NCI-H446 (cell line): Measurements from ENCODE around the gene FLOT1.
A peak's percentile ranks its signal among the peaks of the same experiment; 100 is the strongest.
"Not testable (repeated sequence)": the region's sequence is repeated elsewhere in the genome, so short reads cannot be mapped to it uniquely, and the experiment has no call there.

Experiments
- DNase-seq, 2 experiments: peaks; one replicate each; lab custom pipeline; 2025; lab: John Stamatoyannopoulos, UW

Gene FLOT1

GRCh38 chr6:30723159-30723842, 19.2 kb downstream of the FLOT1 start:
- not testable (repeated sequence) for DNase-seq

- peak; percentile 66 to 77 for DNase-seq
These were observed 20.0 kb downstream of the FLOT1 start for GRCh38 chr6:30722280-30723112.

GRCh38 chr6:30722025-30722279, 20.5 kb downstream of the FLOT1 start:
- DNase-seq, result not testable (repeated sequence)

- peak; percentile 78 to 95 for DNase-seq
These were observed 21.1 kb downstream of the FLOT1 start for GRCh38 chr6:30721198-30722024.

- peak; percentile 42 to 77 for DNase-seq
These were observed 21.7 kb downstream of the FLOT1 start for GRCh38 chr6:30720738-30721197.

- DNase-seq, result peak; percentile 94 to 97
These were observed 22.4 kb downstream of the FLOT1 start, which contains the start of gene TUBB for GRCh38 chr6:30719791-30720737. TSS of gene TUBB (plus strand) at chr6:30720352. CDS start at chr6:30720507, 155 bp downstream.

GRCh38 chr6:30719356-30719755, 23.1 kb downstream of the FLOT1 start:
- no peak for DNase-seq

- not testable (repeated sequence) for DNase-seq
These were observed 24.4 kb downstream of the FLOT1 start for GRCh38 chr6:30717845-30718720.

GRCh38 chr6:30717129-30717844, 25.2 kb downstream of the FLOT1 start, which contains the start of gene MDC1:
TSS of gene MDC1 (minus strand) at chr6:30717281. CDS start at chr6:30715175, 2,106 bp downstream.
- DNase-seq, result peak; percentile 99

GRCh38 chr6:30716879-30717128, 25.7 kb downstream of the FLOT1 start:
- no peak for DNase-seq

- no peak for DNase-seq
These were observed 28.2 kb downstream of the FLOT1 start for GRCh38 chr6:30714263-30714662.

- DNase-seq, result no peak
These were observed 30.0 kb downstream of the FLOT1 start for GRCh38 chr6:30712441-30712945.

- DNase-seq, result no peak
These were observed 30.6 kb downstream of the FLOT1 start for GRCh38 chr6:30711758-30712380.

GRCh38 chr6:30709101-30709868, 33.2 kb downstream of the FLOT1 start:
- no peak for DNase-seq

- DNase-seq, result no peak
These were observed 35.1 kb downstream of the FLOT1 start for GRCh38 chr6:30707281-30707850.

- DNase-seq, result no peak
These were observed 36.9 kb downstream of the FLOT1 start for GRCh38 chr6:30705620-30706019.

GRCh38 chr6:30703821-30704220, 38.7 kb downstream of the FLOT1 start:
- no peak for DNase-seq

- DNase-seq, result no peak
These were observed 39.5 kb downstream of the FLOT1 start for GRCh38 chr6:30703011-30703410.
